Measurements from ENCODE around the gene MDFI.

DNA sequence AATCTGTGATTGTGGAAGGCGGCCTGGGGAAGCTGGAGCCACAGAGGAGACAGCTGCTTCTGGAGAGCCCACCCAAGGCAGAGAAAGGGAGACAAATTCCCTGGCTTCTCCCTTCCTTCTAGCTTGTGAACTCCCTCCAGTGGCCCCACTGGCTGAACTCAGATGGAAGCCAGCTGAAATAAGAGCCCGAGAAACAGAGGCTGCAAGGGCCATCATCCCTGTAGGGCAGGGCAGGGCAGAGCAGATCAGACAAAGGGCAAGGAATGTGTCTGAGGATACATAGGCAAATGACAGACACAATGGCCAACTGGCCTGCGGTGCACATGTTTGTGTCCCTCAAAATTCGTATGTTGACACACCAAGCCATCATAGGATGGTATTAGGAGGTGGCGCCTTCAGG lies 25.3 kb downstream of the MDFI start:
- no peak for TF ChIP-seq POLR2AphosphoS5 (IDR thresholded peaks at IDR 0.05; ENCODE audit: borderline replicate concordance, low read depth, low read length)
- TF ChIP-seq EZH2 (IDR thresholded peaks at IDR 0.05), result no peak
- no peak for TF ChIP-seq FOXP2 (optimal IDR thresholded peaks at IDR 0.05; ENCODE audit: control extremely low read depth, extremely low read length, insufficient read depth)
